HG03354 (cell line): ENCODE measurements around the gene DENND4C.
"Not testable (repeated sequence)": the region's sequence is repeated elsewhere in the genome, so short reads cannot be mapped to it uniquely, and the experiment has no call there.

Experiments
- ATAC-seq: cut with Tn5 transposase; IDR thresholded peaks from one replicate; pipeline ENCODE4 v1.9.1; 2021; ENCODE audit warnings: mild to moderate bottlenecking; ENCODE audit not compliant: unreplicated experiment, poor library complexity, severe bottlenecking

The DENND4C gene

DNA sequence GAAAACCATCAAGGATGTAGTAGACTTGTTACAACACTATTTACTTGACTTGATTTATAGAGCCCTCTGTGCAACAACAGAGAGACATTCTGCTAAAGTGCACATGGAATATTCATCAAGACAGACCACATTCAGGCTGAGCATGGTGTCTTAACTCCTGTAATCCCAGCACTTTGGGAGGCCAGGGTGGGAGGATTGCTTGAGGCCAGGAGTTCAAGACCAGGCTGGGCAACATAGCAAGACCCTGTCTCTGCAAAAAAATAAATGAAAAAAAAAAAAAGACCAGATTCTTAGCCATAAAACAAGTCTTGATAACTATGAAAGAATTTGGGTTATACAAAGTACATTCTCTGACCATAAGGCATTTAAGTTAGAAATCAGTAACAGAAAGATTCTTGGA is 25.3 kb downstream of the DENND4C start:
- no peak for ATAC-seq

- ATAC-seq, result not testable (repeated sequence)
These were observed 29.3 kb downstream of the DENND4C start for GRCh38 chr9:19259665-19260255.

DNA sequence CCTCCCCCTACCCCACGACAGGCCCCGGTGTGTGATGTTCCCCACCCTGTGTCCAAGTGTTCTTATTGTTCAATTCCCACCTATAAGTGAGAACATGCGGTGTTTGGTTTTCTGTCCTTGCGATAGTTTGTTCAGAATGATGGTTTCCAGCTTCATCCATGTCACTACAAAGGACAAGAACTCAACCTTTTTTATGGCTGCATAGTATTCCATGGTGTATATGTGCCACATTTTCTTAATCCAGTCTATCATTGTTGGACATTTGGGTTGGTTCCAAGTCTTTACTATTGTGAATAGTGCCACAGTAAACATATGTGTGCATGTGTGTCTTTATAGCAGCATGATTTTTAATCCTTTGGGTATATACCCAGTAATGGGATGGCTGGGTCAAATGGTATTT is 35.1 kb downstream of the DENND4C start:
- not testable (repeated sequence) for ATAC-seq

GRCh38 chr9:19266778-19267384 is 36.4 kb downstream of the DENND4C start:
- not testable (repeated sequence) for ATAC-seq

DNA sequence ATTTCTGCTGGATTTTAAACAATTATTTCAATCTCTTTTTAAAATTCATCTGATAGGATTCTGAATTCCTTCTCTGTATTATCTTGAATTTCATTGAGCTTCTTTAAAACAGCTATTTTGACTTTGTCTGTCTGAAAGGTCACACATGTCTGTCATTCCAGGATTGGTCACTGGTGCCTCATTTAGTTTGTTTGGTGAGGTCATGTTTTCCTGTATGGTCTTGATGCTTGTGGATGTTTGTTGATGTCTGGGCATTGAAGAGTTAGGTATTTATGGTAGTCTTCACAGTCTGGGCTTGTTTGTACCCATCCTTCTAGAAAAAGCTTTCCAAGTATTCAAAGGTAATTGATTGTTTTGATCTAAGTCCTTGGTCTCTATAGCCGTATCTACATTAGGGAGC is 39.1 kb downstream of the DENND4C start:
- no peak for ATAC-seq

- ATAC-seq, result no peak
These were observed 40.0 kb downstream of the DENND4C start for GRCh38 chr9:19270421-19270949.

- no peak for ATAC-seq
These were observed 40.6 kb downstream of the DENND4C start for GRCh38 chr9:19271081-19271480.

DNA sequence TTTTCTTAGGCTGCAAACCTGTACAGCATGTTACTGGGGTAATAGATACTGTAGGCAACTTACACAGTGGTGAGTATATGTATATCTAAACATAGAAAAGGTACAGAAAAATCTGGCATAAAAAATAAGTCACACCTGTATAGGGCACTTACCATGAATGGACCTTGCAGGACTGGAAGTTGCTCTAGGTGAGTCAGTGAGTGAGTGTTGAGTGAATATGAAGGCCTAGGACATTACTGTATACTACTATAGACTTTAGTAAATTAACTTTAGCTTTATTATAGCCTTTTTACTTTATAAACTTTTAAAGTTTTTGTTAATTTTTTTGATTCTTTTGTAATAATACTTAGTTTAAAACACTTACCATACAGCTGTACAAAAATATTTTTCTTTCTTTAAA is 51.3 kb downstream of the DENND4C start:
- no peak for ATAC-seq

DNA sequence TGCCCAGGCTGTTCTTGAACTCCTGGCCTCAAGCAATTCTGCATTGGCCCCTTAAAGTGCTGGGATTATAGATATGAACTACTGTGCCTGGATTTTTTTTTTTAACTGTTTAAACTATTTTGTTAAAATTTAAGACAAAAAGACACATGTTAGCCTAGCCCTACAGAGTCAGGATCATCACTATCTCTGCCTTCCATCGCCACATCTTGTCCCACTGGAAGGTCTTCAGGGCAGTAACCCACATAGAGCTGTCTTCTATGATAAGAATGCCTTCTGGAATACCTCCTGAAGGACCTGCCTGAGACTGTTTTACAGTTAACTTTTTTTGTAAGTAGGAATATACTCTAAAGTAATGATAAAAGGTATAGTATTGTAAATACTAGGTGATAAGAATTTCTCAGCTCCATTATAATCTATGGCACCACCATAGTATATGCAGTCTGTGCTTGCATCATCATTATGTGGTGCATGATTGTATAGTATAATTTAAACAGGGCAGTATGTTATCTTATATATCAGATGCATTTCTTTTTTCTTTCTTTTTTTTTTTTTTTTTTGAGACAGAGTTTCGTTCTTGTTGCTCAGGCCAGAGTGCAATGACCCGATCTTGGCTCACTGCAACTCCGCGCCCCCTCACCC is 52.7 kb downstream of the DENND4C start:
- no peak for ATAC-seq

DNA sequence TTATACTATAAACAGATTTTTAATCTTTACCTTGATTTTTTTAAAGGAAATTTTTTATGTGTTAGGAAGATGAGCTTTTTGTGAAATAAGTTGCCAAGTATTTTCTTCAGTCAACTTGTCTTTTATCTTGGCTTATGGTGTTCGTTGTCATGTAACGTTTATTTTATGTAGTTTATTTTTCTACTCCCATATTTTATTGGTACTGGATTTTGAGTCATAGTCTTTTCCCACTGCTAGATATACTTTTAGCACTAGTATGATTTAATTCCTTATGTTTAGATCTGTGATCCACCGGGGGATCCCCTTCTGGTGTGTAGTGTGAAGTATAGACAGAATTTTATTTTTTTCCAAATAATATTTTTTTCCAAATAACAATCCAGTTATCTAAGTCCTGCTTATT is 54.2 kb downstream of the DENND4C start:
- no peak for ATAC-seq

- ATAC-seq, result no peak
These were observed 56.2 kb downstream of the DENND4C start for GRCh38 chr9:19286634-19287188.

- no peak for ATAC-seq
These were observed 57.6 kb downstream of the DENND4C start for GRCh38 chr9:19288081-19288480.

GRCh38 chr9:19290103-19290502 is 59.6 kb downstream of the DENND4C start:
- ATAC-seq, result no peak

DNA sequence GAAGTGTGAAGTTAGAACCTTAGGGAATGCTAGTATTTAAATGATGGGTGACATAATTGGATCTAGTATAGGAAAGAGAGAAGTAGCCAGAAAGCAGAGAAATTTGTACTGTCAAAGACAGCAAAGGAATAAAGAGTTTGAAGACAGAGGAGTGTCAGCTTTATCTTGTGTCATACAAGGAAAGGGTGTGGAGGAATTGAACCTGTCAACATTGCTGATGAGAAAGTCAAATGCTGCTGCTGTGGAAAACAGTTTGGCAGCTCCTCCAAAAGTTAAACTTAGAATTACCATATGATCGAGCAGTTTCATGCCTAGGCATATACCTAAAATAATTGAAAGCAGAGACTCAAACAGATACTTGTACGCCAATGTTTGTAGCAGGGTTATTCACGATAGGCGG is 63.7 kb downstream of the DENND4C start:
- no peak for ATAC-seq

DNA sequence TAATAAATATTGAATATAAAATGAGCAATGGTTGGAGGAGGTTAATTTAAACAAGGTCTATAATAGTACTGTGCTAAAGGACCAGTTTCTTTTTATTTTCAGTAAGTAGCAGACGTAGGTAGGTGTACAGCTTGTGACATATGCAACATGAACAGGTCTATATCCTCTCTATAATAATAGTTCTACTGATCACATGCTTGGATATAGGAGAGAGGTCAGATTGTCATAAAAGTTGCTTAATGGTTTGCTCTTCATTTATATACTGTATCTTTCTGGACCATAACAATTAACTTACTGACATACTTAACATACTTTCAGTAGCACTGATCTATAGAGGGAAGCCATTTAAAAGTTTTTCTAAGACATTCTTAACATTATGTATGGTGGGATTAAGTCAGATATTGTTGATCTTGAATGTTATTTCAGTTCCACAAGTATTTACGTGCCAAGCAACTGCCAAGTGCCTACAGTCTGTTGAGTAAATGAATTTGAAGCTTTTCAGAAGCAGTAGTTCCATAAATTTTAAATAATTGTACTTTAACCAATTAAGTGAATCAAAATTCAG is 68.0 kb downstream of the DENND4C start:
- ATAC-seq, result no peak

GRCh38 chr9:19303216-19303615 is 72.7 kb downstream of the DENND4C start:
- ATAC-seq, result no peak

- ATAC-seq, result no peak
These were observed 76.1 kb downstream of the DENND4C start for GRCh38 chr9:19306568-19306967.

- no peak for ATAC-seq
These were observed 79.8 kb downstream of the DENND4C start for GRCh38 chr9:19310246-19310645.

- ATAC-seq, result no peak
These were observed 83.1 kb downstream of the DENND4C start for GRCh38 chr9:19313573-19313972.

DNA sequence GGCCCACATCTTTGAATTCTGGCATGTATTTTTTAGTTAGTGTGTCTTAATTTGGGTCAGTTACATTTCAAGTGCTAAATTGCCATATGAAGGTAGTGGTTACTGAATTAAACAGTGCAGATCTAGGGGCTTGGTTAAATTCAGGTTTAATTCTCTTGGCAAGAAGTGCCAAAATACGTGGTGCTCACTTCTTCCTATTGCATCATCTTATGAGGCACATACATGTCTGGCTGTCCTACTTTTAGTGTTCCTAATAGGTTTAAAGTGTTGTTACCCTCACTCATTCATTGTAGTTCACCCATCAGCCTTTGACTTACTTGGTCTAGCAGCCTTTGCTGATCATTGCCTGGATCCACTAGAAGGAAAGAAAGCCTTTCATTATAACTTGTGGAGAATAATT is 90.0 kb downstream of the DENND4C start:
- no peak for ATAC-seq

DNA sequence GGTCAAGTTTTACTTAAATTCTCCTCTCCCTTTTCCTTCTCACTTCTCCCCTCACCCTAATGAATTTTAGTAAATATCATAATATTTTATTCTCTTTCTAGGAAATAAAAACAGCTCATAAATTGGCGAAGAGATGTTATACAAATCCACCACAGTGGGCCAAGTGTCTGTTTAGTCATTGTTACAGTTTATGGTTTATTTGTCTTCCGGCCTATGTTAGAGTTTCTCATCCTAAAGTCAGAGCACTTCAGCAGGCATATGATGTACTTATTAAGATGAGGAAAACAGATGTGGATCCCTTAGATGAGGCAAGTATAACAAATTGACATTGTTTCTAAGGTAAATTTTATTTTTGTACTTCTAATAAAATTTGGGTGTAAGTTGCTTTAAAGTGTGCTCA is 101.4 kb downstream of the DENND4C start:
- no peak for ATAC-seq
